Measurements from ENCODE around the gene SCAMP4.

The SCAMP4 gene, protein sequence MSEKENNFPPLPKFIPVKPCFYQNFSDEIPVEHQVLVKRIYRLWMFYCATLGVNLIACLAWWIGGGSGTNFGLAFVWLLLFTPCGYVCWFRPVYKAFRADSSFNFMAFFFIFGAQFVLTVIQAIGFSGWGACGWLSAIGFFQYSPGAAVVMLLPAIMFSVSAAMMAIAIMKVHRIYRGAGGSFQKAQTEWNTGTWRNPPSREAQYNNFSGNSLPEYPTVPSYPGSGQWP

DNA sequence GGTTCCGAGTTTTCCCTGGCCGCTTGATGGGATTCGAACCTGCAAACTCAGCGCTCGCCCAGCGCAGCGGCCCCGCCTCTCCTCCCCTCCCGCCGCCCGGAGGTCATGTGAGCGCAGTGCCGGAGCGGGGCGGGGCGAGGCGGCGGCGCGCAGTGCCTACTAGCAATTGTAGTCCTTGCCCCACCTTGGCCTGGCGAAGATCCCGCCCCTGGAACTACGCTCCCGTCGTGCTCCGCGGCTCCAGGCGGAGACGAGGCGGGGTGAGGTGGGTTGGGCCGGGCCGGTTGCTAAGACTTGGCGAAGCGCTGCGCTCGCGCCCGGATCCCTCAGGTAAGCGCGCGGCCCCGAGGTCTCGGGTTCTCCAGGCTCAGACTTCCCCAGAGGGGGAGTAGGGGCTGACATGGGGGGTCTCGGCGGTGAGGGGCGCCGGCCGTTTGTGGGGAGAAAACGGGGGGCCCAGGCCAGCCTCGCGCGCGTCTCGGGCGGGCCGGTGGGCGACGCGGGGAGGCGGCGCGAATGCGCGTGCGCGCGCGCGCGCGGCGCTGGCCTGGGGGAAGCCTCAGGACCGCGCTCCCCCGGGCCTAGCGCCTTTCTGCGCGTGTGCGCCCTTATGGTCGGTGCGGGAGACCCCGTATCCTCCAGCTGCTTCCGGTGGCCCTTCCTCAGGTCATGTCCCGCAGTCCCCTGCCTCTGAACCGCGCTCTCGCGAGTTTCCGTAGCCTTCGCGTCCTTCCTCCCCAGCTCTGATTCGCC is at the start of gene SCAMP4, which contains the start of gene ADAT3:
Gene SCAMP4, plus strand, starts transcription at position 290 of the 753 bp plus-strand sequence. CDS start 9,621 bp downstream, outside the sequence.
Gene ADAT3, plus strand, starts transcription at position 290 of the 753 bp plus-strand sequence. CDS start 6,649 bp downstream, outside the sequence.
- DNase-seq: peak; percentile 99

DNA sequence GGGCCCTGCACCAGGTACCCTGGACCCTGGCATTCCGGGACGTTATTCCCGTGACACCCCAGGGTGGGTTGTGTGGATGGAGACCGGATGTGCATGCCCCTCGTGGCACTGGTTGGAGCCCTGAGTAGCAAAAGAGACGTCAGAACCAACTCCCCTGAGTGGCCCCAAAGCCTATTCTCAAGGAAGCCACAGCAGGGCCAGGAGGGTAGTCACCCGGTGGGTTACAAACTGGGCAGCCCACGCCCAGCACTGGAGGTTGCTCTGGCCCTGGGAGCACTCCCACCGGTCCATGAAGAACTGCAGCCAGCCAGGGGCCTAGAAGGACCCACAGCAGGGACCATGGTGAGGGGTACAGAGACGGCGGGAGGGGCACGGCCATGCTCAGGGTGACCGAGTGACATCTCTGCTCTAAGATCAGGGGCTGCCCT is 49.4 kb upstream of the SCAMP4 start:
- DNase-seq: no peak

DNA sequence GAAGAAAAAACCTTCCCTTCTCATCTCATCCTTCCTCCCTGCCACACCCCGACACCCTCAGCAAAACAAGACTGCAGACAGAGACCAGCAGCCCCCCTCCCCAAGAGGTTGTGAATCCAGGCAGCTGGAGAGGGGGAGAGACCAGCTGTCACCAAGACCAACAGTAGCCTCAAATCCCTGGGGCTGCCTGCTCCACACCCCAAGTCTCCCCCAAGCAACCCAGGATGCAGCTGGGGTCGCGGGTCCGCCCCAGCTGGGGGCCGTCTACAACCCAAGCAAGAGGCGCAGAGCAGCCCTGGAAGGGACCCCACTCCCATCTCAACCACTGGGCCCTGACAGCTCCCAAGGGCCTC is 48.9 kb upstream of the SCAMP4 start:
- no peak for DNase-seq

DNA sequence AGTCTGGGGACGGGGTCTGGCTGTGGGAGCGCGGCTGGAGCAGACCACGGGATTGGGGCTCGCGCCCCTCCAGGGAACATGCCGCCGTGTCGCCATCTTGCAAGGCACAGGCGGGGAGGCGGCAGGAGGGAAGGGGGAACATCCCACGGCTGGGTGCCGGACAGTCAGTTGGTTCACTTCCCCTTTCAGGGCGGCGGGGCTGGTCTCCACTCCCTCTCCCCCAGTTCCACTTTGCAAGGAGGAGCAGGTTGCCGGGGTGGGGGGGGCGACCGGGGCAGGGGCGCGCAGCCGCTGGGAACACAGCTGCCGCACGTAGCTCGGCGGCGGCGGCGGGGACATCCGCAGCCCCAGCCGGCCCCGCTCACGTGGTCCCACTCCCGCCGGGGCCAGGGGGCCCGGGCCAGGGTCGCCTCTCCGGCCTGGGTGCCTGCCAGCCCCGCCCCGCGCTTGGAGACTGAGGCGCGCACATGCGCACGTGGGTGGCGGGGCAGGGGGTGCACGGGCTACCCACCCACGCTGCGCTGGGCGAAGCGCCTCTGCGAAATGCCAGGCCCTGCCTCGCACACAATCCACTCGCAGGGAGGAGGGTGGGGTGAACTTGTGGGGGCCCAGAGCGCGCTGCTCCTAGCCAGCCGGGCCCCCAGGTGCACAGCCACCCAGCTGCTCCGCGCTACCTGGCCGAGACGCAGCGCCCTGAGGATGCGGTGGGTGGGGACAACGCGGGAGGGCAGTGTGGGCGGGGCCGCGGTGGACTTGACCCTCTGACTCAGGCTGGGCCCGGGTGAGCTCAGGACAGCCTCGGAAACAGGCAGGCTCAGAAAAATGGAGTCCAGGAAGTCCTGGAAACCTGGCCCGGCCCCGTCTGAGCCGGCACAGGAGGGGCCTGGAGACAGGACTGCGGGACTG is 48.2 kb upstream of the SCAMP4 start:
- peak; percentile 65 for DNase-seq

DNA sequence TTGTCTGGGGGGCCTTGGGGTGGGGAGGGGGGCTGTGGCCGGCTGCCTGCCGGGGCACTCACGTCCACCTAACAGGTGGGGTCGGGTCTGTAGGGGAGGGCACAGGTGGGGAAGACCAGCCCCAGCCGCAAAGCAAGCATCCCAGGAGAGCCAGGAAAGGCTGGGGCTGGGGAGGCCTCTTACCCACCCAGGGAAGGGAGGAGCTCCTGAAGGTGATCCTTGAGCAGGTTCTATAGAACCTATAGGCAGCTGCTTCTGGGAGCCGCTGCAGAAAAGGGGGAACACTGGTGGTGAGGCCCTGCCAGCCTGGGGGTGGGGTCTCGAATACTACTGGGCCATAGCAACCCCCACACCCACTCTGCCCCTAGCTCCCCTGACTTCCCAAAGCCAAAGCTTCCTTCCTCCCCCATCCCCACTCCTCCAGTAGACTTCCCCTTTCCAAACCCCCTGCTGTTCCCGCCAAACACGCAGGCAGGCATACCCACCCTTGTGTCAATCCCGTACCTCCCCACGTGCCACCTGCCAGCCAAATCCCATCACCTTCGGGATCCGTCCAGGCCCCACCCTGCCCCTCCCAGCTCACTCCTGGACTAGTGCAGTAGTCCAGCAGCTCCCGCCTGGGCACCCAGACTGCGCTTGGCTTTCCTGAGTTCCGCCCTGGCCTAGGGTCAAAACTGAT is 47.4 kb upstream of the SCAMP4 start:
- no peak for DNase-seq

DNA sequence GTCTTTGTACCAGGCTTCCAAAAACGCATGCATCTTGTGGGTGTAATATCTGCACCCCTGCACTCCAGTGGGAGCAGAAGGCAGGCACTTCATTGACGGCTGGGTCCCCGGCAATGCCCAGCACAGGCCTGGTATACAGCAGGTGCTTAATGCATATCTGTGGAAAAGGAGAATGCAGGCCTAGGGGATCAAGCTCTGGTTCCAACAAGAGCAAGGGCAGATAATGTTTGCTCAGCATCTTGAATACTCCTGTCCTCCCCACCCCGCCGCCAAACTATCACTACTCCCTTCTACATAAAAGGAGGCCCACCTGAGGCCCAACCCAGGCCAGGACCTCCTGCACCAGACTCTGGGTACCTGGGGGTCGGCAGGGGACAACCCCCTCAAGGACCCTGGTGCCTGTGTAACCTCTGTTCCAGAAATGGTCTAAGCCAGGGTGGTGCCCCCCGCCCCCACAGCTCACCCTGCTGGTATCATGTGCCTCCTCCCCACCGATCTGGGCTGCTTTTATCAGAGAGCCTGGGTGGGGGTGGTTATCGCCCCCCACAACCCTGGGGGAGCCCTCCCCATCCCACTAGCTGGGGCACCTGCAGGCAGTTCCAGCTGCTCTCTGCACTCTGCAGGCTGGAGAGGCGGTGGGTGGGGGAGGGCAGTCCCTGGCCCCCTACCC is 46.7 kb upstream of the SCAMP4 start:
- no peak for DNase-seq

DNA sequence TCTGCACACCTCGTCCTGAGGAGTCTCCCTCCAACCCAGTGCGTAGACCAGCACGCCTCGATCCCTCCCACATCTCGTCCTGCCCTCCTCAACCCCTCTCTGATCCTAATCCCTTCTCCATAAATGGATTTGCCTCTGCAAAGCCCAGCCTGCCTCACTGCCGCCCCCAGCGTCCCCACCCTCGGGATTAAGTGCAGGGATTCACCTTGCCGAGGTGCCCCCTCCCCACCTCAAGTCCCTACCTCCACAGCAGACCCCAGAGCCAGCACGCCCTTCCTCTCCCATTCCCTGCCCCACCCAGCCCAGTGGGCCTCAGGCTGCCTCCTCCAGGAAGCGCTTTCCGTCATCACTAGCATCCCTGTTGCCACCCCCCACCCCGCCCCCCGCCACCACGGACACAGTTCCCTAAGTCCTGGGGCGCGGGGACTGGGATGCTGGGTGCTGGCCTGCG is 45.8 kb upstream of the SCAMP4 start:
- no peak for DNase-seq

DNA sequence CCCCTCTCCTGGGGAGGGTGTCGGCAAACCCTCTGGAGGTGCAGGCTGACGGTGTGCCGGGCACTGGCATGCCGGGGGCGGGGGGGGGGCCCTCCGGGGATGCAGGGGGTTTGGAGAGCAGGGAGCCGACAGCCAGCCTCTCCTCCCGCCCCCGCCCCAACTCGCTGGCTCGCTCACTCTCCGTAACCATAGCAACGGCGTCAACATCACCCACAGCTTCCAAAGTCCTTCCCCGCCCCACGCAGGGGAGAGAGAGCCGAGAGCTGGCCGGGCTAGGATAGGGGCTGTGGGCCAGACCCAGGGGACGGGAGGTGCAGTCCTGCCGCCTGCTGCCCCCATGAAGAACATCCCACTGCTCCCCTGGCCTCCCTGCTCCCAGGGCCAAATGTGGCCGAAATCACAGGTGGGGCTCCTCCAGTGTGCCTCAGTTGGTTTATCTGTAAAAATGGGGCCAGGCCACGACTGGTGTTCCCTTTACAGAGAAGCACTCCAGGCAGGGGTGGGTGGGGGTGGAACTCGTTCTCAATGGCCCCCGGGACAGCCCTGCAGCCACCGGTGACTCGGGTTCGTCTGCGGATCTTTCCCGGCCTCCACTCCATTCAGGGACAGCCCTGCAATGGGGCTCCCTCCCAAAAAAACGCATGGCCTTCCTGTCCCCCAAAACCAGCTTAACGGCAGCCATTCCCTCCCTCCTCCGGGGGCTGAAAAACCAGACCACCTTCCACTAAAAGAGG is 45.0 kb upstream of the SCAMP4 start:
- DNase-seq: peak; percentile 74

DNA sequence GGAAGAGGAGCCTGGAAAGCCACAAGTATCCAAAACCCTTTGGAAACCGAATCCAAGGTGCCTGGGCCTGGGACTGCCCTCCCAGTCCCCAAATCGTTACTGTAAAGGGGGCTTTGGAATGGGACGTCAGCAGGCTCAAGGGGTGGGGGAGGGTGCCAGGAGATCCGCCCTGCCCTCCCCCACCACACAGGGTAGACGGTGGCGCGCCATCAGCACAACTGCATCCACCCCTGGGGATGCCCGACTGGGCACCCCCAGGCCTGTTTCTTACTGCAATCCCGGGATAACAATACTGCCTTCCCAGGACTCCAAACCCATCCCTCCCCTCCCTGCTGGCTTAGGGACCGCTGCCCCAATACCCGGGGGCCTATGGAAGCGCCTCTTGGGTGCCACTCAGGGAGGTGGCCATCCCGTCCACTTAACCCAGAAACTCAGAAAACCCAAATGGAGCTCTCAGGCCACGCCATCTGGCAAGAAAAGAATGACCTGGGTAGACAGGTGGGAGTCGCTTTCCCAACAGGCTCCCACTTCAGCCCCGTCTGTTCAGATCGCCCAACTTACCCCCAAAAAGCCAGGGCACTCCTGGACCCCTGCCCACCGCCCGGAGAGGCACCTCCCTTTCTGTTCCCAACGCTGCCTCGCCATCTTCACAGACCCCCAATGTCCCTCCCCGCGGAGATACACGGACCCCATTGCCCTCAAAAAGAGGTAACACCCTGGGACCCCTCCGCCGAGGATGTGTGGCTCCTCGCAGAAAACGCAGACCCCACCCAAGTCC is 44.2 kb upstream of the SCAMP4 start:
- DNase-seq: no peak

DNA sequence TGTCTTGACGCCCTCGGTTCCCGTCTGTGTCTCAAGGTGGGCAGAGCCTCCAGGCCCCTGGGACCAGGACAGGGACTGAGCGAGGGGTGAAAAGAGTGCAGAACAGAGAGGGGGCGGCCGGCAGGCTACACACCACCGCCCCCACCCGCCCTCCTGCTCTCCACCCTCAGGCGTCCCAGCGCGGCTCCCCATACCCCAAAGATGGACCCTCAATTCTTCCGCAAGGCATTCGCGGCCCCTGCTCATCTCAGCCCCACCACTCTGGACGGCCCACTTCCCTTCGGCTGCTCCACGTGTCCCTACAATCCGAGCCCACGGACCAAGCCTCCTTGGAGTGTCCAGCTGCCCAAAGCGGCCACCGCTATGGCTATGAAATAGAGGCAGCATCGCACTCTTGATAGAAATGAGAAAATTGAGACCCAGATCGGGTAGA is 43.6 kb upstream of the SCAMP4 start:
- no peak for DNase-seq

DNA sequence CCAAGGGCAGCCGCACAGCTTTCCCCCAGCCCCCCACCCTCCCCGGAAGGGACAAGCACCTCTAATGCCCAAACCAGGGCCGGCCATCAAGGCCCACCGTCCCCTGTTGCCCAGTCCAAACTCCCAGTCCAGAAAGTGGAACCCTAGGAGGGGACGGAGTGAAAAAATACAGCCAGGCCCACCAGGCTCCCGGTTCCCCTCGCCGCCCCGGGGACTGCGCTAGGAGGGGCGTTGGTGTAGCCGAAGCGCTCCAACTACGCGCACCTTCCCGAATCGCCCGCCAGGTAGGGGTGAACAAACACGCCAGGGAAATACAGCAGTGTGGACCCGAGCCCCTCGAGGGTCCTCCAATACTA is 43.2 kb upstream of the SCAMP4 start:
- no peak for DNase-seq

DNA sequence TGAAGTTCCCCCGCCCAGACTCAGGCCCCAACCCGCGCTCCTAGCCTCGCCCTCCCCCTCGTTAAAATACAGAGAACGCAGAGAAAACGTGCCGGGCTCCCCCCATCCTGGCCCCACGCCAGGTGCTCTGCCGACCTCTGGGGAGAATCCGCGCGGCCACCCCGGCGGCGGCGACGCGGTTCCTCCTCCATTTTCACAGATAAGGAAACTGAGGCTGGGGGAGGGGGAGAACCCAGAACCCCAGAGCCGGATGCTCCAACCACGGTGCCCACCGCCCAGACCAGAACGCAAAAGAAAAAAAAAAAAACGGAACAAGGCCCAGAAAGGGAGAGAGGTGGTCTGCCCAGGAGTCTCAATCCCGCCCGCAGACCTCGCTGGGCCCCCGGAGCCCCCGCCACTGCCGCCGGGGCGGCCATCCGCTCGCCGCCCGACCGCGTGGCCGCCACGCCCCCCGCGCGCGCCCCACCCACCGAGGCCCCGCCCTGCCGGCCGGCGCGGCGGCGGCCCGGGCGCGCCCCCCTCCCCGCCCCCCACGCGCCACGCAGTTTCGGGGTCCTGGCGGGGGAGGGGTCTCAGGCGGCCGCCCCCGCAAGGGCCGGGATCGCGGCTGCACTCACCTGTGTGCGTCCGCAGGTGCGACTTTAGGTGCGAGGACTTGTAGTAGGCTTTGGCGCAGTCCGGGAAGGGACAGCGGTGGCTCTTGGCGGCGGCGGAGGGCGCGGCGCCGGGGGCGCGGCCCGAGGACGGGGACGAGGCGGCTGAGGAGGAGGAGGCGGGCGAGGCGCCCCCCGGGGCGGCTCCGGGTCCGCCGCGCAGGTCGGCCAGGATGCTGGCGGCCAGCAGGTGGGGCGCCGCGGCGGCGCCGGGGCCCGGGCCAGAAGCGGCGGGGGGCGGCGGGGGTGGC is 42.5 kb upstream of the SCAMP4 start:
- DNase-seq: no peak

DNA sequence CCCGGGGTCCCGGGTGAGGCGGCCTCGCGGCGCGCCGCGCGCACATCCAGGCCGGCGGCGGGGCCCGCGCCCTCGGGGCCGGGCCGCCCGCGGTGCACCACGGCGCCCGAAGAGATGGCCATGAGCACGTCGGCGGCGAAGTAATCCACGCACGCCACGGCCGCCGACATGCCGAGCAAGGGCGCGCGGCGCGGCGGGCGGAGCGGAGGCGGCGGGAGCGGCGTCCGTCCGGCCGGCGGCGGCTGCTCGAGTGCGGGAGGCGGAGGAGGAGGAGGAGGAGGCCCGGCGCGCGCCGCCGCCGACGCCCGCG is 41.9 kb upstream of the SCAMP4 start, which contains the start of gene KLF16:
Gene KLF16, minus strand, starts transcription at position 252 of the 310 bp plus-strand sequence. Its CDS starts 82 bp downstream, at position 170.
- no peak for DNase-seq

DNA sequence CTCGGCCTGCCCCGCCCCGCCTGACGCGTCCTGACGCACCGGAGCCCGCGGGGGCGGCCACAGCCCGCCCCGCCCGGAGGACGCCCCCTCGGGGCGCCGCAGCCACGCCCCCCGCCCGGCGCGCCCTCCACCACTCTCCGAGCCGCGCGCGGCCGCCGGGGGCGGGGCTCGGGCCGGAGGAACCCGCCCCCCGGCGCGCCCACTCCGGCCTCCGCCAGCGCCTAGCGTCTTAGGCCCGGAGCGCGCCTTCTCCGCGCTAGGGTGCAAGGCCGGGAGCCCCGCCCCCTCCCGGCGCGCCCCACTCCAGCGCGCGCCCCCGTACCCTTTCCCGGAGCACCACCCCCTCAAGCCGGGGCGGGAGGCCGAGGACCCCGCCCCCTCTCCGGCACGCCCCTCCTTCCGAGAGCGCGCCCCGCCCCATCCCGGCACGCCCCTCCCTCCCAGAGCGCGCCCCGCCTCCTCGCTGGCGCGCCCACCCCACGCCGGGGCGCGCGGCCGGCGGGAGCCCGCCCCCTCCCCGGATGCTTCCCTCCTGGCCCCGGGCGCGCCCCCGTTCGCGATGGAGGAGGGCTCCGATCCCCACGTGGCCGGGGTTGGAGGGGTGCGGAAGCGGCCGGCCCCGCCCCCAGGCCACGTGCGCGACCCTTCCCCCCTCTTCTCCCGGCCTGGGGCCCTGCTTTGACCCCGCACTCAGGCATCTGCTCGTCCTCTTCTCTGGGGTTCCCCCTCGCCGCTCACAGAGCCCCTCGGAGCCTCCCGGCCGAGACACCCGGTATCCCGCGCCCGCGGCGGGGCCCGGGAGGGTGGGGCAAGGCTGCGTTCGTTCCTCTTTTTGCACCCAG is 41.3 kb upstream of the SCAMP4 start:
- DNase-seq: peak; percentile 93

DNA sequence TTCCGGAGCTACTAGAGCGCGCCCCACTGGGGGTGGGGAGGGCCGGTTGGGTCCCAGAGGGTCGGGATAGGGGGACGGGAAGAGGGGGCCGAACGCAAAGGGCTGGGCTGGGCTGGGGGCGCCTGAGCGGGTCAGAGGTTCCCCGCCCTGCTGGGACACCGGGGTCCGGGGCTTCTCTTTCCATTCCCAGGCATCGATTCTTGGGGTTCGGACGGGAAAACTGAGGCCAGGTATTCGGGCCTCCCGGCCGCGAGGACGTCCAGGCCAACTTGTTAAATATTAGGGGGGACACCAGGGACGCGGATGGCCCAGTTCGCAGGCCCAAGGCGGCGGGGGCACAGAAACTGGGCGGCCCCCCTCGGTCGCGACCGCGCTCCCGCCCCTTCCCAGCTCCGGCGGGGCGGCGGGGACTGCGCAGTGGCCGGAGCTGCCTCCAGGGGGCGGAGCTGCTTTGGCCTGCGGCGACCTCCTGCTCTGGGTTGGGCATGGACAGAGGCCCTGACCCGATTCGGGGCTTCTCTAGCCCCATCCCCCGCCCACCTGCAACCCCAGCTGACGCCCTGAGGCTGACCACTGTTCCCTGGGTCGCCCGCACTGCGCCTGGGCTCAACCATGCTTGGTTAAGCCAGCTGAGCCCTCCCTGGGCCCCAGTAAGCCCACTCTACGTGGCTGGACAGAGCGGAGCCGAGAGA is 40.6 kb upstream of the SCAMP4 start:
- peak; percentile 49 for DNase-seq

DNA sequence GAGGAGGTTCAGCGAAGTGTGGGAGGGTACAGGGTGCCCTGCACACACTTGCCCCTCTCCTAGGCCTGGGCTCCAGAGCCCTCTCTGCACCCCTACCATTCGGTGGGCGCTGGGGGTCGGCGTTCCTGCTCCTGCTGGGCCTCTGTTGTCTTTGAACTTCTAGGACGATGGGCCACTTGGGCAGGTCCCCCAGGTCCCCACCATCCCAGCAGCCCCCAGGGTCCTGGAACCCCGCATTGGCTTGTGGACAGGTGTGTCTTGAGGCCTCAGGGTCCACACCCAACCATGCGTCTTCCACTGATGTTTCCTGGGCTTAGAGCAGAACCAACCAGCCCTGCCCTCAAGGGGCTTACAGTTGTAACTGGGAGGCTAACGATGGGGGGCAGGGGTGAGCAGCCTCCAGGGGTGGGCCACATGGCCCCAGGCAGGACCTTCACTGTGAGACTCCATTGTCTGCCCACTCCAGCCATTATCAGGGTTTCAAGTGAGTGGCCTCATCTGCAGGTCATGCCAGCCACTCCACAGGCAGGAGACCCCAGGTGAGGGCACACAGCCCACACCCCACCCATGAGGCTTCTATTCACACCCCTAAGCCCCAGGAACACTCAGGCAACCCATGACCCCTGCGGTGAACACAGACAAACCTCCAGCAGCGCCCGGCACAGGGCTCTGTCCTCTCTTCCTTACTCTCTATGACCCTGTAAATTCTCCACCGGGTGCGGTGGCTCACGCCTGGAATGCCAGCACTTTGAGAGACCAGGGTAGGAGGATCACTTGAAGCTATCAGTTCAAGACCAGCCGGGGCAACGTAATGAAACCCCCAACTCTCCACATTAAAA is 39.8 kb upstream of the SCAMP4 start:
- DNase-seq: no peak

All from fibroblast of upper back skin (primary cell).